Measurements from ENCODE around the gene HAAO.

The HAAO gene

GRCh38 chr2:42768706-42769256, 23.6 kb downstream of the HAAO start:
- DNase-seq (ENCODE audit: low read depth in 2 of 2): no peak

- DNase-seq (ENCODE audit: low read depth in 2 of 2): no peak
Measured at GRCh38 chr2:42767899-42768705, 24.3 kb downstream of the HAAO start.

DNA sequence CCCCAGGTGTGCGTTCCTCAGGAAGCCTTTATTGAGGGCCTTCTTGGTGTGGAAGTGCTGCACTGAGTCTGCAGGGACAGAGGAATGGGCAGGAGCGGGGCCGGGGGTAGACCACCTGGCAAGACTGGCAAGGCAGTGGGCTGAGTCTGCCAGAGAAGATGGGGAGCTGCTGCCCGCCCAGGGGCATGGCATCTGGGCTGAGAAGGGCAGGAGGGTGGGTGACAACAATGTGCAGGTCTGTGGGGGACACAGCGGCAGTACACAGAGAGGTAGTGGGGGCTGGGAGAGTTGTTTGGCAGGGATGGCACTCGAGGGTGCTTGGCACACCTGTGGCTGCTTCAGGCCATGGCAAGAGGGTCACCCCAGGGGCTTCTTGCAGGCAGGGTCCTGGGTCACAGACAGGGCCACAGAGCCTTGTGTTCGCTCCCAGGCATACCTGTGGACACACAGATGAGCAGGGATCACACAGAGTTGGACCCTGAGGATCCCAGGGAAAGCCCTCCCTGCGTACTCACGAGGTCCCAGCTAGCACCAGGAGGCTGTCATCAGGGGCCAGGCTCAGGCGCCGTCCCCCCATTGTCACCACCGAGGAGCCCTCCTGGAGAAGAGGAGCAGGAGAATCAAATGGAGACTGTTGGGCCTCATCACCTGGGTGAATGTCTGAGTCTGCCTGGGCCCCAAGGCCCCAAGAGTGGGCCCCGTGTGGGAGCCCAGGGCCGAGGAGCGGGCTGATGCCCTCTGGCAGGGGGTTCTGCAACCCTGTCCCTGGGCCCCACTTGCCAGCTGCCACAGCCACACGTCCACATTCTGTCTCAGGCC, 25.1 kb downstream of the HAAO start:
- no peak for DNase-seq (ENCODE audit: low read depth in 2 of 2)

- no peak for DNase-seq (ENCODE audit: low read depth in 2 of 2)
Measured at GRCh38 chr2:42765686-42766085, 26.7 kb downstream of the HAAO start.

DNA sequence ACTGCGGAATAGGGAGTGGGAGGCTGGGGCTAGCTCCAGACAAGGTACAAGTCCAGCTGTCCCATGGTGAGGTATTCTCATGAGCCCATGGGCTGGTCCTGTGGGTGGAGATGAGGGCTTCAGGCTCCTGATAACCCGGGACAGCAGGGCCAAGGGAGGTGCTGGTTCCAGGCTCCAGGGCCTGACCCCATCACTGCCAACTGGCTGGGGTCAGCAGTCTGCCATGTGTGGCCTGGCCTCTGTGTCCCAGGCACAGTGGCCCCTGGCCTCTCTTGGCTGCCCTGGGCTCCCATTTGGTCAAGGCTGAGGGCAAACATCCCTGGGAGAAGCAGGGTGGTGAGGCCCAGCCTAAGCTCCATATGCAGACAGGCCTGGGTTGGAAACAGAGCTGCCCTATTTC, 27.5 kb downstream of the HAAO start:
- DNase-seq (ENCODE audit: low read depth in 2 of 2): no peak

GRCh38 chr2:42764096-42764495, 28.3 kb downstream of the HAAO start, which contains the start of gene OXER1:
Gene OXER1, minus strand, starts transcription at chr2:42764135. Its CDS starts 73 bp downstream, at chr2:42764062.
- no peak for DNase-seq (ENCODE audit: low read depth in 2 of 2)

GRCh38 chr2:42762823-42763804, 29.3 kb downstream of the HAAO start:
- DNase-seq (ENCODE audit: low read depth in 2 of 2): no peak

GRCh38 chr2:42762155-42762554, 30.2 kb downstream of the HAAO start:
- DNase-seq (ENCODE audit: low read depth in 2 of 2): no peak

DNA sequence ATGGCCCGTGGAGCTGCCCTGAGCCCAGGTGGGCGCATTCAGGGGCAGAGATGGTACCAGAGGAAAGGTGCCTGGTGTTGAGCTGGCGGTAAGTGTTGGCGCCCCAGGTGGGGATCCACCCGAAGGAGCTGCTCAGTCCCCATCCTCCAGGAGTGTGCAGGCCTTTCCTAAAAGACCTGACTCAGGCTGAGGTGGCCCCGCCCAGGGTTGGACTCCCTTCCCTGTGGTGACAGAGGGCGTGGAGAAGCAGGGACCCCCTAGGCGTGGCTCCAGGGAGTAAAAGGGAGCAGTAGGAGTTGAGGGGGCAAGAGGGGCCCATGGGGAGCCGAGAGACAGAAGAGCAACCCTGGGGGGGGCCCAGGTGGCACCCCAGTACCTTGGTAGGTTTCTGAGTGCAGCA, 30.8 kb downstream of the HAAO start:
- DNase-seq (ENCODE audit: low read depth in 2 of 2): no peak

DNA sequence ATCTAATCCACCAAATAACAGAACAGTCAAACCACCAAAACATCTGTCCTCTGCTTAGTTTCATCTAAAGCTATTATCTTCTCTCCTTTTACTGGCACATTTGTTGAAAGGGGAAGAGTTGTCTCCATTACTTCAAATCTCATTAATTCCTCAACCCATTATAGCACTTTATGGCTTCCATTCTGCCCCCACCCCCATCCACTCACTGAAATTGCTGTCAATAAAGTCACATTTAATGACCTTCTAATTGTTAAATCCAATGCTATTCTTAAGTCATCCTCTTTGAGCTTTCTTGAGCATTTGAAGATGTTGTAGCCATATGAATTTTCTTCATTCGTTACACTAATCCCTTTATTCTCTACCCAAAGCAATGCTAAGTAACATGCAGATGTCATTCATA, 33.6 kb downstream of the HAAO start:
- DNase-seq (ENCODE audit: low read depth in 2 of 2): no peak

DNA sequence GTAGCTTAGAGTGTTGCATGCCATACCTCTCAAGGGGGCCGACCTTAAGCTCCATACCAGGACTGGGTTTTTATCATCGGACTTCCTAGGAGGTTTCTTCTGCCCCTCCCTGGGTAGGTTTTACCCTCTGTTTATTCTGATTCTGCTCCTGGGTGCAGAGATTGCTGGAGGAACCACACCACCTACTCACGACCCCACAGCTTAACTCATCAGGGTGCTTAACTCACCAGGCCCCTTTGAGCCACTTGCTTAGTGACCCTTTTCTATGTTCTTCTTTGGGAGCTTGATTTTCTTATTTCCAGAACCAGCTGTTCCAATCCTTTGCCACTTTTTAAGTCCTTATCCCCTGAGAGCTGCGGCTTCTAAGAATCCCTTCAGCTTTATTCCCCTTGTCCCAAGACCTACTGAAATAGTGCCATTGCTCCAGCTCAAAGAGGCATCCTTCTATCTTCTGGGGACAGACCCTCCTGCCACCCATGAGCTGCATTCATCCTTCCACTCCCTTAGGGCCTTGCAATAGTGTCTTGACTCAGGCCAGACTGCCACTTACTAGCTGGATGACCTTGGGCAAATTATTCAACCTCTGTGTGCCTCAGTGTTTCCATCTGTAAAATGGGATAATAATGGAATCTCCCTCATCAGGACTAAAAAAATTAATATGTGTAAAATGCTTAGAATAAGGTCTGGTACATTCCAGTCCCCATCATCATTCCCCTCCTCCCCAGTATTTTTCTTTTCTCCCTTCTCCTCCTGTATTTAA, 34.2 kb downstream of the HAAO start:
- no peak for DNase-seq (ENCODE audit: low read depth in 2 of 2)

DNA sequence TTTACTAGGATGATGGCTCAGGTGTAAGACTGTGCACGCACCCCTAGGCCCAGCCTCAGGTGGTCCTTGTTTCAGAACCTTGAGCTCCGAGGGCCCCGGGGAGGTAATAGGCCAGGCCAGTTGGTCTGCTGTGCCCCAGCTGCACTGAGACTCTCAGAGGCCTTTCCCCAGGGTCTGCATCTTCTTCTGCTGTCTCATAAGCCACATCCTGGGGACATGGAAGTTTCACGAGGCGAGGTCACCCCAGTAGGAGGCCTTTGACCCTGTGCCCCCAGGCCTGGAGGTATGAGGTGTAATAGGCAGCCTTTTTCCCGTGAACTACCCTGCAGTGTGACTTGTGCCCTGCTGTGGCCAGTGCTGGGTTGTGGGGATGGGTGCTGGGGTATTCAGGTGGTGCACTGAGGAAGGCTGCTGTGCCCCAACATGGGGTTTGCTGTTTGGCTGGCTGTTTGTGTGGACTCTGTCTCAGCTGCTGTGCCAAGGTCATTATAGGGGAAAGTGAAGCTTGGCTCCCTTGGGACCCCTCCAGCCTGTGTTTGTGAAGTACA, 35.3 kb downstream of the HAAO start:
- DNase-seq (ENCODE audit: low read depth in 2 of 2): no peak

DNA sequence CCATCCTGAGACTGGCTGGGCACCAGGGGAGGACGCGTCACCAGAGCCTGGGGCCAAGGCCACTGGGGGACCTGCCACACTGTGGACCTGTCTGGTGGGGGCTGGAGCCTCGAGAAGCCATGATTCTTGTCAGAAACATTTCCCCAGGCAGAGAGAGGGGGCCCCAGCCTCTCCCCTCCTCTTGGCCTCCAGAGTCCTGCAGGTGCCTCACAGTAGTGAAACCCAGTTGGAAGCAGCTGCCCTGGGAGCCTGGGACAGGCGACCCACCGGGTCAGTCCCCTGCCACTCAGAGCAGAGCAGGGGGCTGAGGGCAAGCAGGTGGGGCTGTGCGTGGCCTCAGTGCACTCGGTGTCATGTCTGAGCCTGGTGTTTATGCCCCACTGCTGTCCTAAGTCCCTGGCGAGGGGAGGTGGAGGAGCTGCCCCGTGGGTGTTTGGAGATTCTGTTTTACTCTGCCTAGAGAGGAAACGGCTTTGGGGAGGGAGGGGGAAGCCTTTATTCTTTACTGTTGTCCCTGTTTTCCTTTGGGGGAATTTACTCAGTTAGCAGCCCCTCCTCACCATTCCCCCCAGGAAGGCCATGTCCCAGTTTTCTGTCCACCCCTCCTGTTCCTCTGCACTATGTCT, 36.1 kb downstream of the HAAO start:
- no peak for DNase-seq (ENCODE audit: low read depth in 2 of 2)

- DNase-seq (ENCODE audit: low read depth in 2 of 2): no peak
Measured at GRCh38 chr2:42755191-42755880, 37.0 kb downstream of the HAAO start.

GRCh38 chr2:42754776-42755140, 37.6 kb downstream of the HAAO start:
- no peak for DNase-seq (ENCODE audit: low read depth in 2 of 2)

- DNase-seq (ENCODE audit: low read depth in 2 of 2): no peak
Measured at GRCh38 chr2:42754021-42754775, 38.2 kb downstream of the HAAO start.

- no peak for DNase-seq (ENCODE audit: low read depth in 2 of 2)
Measured at GRCh38 chr2:42752816-42753813, 39.3 kb downstream of the HAAO start.

Data from stimulated activated CD4-positive, alpha-beta T cell treated with anti-CD3 and anti-CD28 coated beads, Interleukin-1b, Interleukin-23, amount 100 ng/mL, for 4 hours (primary cell).